GM19468 (cell line): ENCODE data around the gene PROKR1.
"Not testable (repeated sequence)": the region's sequence is repeated elsewhere in the genome, so short reads cannot be mapped to it uniquely, and the experiment has no call there.

ENCODE experiments used
- ATAC-seq: cut with Tn5 transposase; IDR thresholded peaks from one replicate; pipeline ENCODE4 v1.9.1; 2021; ENCODE audit warnings: mild to moderate bottlenecking, moderate library complexity, moderate number of reproducible peaks; ENCODE audit not compliant: unreplicated experiment; ENCODE audit errors: extremely low read depth

Gene PROKR1

GRCh38 chr2:68653538-68653982 lies 10.2 kb downstream of the PROKR1 start:
- no peak for ATAC-seq

GRCh38 chr2:68658266-68658665 lies 14.9 kb downstream of the PROKR1 start:
- ATAC-seq = no peak

- no peak for ATAC-seq
These were observed 15.7 kb downstream of the PROKR1 start for GRCh38 chr2:68659081-68659480.

- ATAC-seq = no peak
These were observed 17.3 kb downstream of the PROKR1 start for GRCh38 chr2:68660658-68661057.

GRCh38 chr2:68662466-68662865 lies 19.1 kb downstream of the PROKR1 start:
- no peak for ATAC-seq

GRCh38 chr2:68663371-68664156 lies 20.2 kb downstream of the PROKR1 start:
- ATAC-seq = no peak

GRCh38 chr2:68667371-68667770 lies 24.0 kb downstream of the PROKR1 start:
- no peak for ATAC-seq

GRCh38 chr2:68669651-68670050 lies 26.3 kb downstream of the PROKR1 start:
- ATAC-seq = no peak

GRCh38 chr2:68671961-68672360 lies 28.6 kb downstream of the PROKR1 start:
- no peak for ATAC-seq

- ATAC-seq = no peak
These were observed 30.3 kb downstream of the PROKR1 start for GRCh38 chr2:68673631-68674030.

GRCh38 chr2:68675470-68675869 lies 32.1 kb downstream of the PROKR1 start:
- no peak for ATAC-seq

- not testable (repeated sequence) for ATAC-seq
These were observed 34.5 kb downstream of the PROKR1 start for GRCh38 chr2:68677837-68678236.

- ATAC-seq = not testable (repeated sequence)
These were observed 36.0 kb downstream of the PROKR1 start for GRCh38 chr2:68679166-68679916.

GRCh38 chr2:68679917-68680267 lies 36.5 kb downstream of the PROKR1 start:
- not testable (repeated sequence) for ATAC-seq

- no peak for ATAC-seq
These were observed 40.8 kb downstream of the PROKR1 start for GRCh38 chr2:68684197-68684596.

- ATAC-seq = no peak
These were observed 42.8 kb downstream of the PROKR1 start for GRCh38 chr2:68686178-68686577.

GRCh38 chr2:68687018-68687417 lies 43.6 kb downstream of the PROKR1 start:
- no peak for ATAC-seq

- ATAC-seq = peak; percentile 74
These were observed 46.5 kb downstream of the PROKR1 start for GRCh38 chr2:68689553-68690537.

- ATAC-seq = no peak
These were observed 47.5 kb downstream of the PROKR1 start for GRCh38 chr2:68690851-68691250.

- ATAC-seq = no peak
These were observed 49.1 kb downstream of the PROKR1 start for GRCh38 chr2:68692511-68692910.
